NCI-H146 (cell line): ENCODE measurements around the gene ZNF470.
A peak's percentile ranks its signal among the peaks of the same experiment; 100 is the strongest.

Experiments
- DNase-seq: peaks from one replicate; lab custom pipeline; 2025; lab: John Stamatoyannopoulos, UW

The ZNF470 gene

DNA sequence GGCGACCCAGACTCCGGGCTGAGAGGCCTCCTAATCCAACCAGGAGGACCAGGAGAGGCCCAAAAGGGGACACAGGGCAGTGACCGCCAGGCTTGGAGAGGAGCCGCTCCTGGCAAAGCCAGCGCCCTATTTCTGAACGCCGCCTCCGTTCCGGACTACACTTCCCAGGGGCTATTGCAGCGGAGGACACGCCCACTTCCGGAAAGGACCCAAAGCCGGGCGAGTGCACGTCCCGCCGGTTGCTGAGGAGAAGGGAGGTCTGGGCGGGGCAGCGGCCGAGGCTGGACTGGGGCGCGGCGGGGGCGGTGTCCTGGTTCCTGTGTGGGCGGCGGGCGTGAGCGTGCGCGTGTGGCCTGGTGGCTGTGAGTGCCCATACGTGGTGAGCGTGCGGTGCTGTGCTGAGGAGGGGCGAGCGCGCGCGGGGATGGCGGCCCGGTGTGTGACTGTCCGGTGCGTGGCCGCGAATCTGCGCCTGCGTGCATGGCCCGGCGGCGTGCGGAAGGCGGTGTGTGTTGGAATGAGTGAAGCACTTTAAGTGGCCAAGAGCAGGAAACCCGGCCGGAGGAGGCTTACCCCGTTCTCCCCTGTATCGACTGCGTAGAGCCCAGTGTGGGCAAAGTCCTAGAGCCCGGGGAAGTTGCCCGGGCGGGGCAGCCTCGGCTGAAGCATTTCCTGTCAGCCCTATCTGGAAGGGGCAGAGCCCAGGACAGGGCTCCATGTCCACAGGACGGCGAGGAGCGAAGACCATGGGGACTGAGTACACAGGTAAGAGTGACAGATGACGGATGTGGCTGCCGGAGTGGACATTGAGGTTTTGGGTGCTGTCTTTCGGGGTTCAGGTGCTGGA is at the start of gene ZNF470:
Gene ZNF470, plus strand, starts transcription at position 195 of the 847 bp plus-strand sequence. CDS start 2,844 bp downstream, outside the sequence.
- peak; percentile 95 for DNase-seq

- DNase-seq = no peak
Measured at GRCh38 chr19:56525214-56525860, 41.9 kb upstream of the ZNF470 start.

GRCh38 chr19:56537442-56537841 is 29.8 kb upstream of the ZNF470 start:
- DNase-seq = no peak

GRCh38 chr19:56538254-56538760 is 29.0 kb upstream of the ZNF470 start:
- peak; percentile 93 for DNase-seq

GRCh38 chr19:56538761-56539263 is 28.5 kb upstream of the ZNF470 start, which contains the start of gene ZFP28:
Gene ZFP28 (plus strand): TSS chr19:56538948. CDS start chr19:56539019, 71 bp downstream.
- DNase-seq = peak; percentile 93

DNA sequence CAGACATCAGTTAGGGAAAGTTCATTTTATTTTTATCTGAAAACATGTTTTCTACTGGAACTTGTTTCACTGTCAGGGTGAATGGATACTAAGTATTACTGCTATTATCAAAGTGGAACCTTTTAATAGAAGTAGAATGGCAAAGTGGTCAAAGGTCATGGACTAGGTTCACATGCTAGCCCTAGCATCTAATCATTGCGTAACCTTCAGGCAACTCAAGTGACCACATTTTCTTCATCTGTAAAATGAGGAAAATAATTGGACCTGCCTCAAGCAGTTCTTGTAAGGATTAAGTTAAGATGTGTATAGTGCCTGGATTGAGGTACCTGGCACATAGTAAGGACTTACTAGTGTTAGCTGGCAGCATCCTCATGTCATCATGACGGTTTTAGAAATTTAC is 23.5 kb upstream of the ZNF470 start:
- DNase-seq = no peak

DNA sequence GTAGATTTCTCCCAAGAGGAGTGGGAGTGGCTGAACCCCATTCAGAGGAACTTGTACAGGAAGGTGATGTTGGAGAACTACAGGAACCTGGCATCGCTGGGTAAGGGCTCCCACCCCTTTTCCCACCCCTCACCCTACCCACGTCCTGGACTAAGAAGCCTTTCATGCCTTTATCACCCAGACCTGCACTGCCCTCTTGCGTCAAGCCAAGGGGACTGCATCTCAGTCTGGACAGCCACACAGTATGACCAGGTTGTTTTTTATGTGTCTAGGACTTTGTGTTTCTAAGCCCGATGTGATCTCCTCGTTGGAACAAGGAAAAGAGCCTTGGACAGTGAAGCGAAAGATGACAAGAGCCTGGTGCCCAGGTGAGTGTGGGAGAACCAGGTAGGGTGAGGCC is 19.7 kb upstream of the ZNF470 start:
- DNase-seq = no peak

GRCh38 chr19:56554272-56554869 is 12.9 kb upstream of the ZNF470 start:
- DNase-seq = no peak

GRCh38 chr19:56562766-56563165 is 4.5 kb upstream of the ZNF470 start:
- no peak for DNase-seq

DNA sequence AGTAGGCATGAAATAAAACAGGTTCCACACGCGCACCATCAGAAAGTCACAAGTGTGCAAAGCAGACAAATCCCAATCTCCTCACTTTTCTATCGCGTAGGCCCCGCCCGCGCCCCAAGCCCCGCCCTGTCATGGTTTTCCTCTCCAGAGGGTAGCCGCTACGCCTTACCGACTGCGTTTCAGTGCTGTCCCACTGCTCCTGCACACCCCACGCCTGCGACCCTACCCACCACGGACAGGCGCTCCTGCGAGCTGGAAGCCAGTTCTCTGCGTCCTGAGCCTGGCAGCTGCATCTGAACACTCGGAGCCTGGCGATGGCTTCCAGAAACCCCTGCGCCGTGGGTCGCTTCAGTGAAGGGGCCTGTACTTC is 379 bp upstream of the ZNF470 start:
- DNase-seq = peak; percentile 63

GRCh38 chr19:56572589-56572988 is 5.3 kb downstream of the ZNF470 start:
- DNase-seq = no peak

DNA sequence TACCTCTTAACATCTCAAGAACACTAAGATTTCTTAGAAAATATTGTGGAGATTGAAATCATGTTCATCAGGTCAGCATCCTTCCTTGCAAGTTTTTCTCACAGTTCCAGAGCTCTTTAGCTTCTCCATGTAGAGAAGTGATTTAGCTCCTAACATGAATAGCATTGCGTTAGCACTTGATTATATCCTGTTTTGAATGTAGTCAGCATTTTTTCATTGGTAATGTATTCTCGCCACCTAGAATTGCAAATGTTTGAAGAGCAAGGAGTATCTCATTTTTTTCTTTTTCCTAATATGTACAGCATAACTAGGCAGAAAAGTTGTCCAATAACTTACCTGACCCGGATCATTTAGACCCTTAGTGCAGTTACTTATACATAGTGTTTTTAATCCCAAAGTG is 6.6 kb downstream of the ZNF470 start:
- DNase-seq = no peak

DNA sequence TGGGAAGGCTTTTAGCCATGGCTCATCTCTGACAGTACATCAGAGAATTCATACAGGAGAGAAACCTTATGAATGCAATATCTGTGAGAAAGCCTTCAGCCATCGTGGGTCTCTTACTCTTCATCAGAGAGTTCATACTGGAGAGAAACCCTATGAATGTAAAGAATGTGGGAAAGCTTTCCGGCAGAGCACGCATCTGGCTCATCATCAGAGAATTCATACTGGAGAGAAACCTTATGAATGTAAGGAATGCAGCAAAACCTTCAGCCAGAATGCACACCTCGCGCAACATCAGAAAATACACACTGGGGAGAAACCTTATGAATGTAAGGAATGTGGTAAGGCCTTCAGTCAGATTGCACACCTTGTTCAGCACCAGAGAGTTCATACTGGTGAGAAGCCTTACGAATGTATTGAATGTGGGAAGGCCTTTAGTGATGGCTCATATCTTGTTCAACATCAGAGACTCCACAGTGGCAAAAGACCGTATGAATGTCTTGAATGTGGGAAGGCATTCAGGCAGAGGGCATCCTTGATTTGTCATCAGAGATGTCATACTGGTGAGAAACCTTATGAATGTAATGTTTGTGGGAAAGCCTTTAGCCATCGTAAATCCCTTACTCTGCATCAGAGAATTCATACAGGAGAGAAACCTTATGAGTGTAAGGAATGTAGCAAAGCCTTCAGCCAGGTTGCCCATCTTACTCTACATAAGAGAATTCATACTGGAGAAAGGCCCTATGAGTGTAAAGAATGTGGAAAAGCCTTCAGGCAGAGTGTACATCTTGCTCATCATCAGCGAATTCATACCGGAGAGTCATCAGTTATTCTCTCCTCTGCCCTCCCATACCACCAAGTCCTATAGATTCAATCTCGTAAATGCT is 10.7 kb downstream of the ZNF470 start:
- DNase-seq = no peak

DNA sequence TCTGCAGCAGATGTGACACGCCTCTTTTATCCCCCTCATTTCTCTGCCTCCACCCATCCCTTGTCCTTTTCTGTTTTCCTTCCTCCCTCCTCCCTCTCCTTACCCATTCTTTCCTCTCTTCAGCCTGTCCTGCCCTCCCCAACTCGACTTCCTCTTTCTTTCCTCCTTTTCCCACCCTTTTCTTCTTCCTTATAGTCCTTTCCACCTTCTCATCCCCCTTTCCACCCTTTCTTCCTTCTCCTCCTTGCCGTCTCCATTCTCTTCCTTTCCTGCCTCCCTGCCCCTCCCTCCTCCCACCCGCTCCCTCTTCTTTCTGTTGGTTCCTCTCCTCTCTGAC is 27.1 kb downstream of the ZNF470 start:
- DNase-seq = no peak

GRCh38 chr19:56594783-56595547 is 27.7 kb downstream of the ZNF470 start, which contains the start of gene ZNF71:
Gene ZNF71 (plus strand): TSS chr19:56595302. CDS start chr19:56601559, 6,257 bp downstream.
- peak; percentile 91 for DNase-seq

GRCh38 chr19:56595548-56595899 is 28.3 kb downstream of the ZNF470 start:
- no peak for DNase-seq

DNA sequence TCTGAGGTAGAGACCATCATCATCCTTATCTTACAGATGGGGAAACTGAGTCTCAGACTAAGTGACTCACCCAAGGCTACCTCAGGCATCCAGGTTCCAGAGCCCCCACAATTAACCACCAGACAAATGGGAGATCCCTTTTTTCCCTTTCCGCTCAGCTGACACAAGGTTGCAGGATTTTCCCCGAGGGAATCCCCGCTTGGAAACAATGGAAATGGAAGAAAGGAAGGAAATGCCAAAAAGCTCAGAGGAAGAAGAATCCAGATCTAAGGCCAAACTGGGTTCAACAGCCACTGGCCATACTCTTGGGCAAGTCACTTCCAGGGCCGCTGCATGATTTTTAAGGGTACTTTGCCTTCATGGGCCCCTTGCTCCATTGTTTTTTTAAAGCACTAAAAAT is 29.4 kb downstream of the ZNF470 start:
- no peak for DNase-seq

DNA sequence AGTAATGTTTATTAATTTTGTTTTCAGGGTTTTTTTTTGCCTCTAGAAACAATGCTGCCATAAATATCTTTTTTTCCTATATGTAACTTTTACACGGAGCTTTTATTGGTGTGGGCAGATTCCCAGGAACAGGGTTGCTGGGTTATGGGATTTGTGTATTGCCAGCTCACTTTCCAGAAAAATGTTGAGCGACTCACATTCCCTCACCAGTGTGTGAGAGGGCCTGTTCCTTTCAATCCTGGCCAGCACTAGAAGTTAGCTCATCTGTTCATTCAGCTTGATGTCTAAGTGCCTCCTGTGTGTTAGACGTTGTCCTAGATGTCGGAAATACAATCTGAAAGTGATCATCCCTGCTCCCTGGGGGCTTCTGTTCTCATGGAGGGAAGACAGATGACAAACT is 30.4 kb downstream of the ZNF470 start:
- no peak for DNase-seq

- DNase-seq = no peak
Measured at GRCh38 chr19:56601375-56601774, 34.1 kb downstream of the ZNF470 start.

DNA sequence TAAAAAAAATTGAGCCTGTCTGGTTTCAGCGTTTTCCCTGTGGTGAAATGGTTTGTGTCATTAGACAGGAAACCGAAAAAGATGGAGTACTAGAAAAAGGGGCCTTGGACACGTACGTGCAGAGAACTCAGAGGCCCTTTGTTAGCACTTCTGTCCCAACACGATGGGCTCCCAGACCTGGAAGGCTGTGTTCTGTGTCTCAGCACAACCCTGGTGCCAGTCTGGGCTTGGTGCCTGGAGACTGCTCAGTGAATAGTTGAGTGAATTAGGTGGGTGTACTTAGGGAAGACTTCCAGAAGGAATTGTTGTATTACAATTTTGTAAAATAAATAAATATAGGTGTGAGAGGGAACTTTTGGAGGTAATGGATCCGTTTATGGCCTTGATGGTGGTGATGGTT is 36.6 kb downstream of the ZNF470 start:
- DNase-seq = no peak
